ENCODE measurements around the gene RPA3. TPM values are rescaled to one million over a fixed set of nuclear protein-coding genes. Genes with fewer than 3 reads are reported as not detected.

The RPA3 gene
- total and polyA plus RNA-seq, 2 of the 13 experiments (the other 11 are each of a cell fraction or from before 2014, with no cell fraction given): 38.3 to 154 TPM

DNA sequence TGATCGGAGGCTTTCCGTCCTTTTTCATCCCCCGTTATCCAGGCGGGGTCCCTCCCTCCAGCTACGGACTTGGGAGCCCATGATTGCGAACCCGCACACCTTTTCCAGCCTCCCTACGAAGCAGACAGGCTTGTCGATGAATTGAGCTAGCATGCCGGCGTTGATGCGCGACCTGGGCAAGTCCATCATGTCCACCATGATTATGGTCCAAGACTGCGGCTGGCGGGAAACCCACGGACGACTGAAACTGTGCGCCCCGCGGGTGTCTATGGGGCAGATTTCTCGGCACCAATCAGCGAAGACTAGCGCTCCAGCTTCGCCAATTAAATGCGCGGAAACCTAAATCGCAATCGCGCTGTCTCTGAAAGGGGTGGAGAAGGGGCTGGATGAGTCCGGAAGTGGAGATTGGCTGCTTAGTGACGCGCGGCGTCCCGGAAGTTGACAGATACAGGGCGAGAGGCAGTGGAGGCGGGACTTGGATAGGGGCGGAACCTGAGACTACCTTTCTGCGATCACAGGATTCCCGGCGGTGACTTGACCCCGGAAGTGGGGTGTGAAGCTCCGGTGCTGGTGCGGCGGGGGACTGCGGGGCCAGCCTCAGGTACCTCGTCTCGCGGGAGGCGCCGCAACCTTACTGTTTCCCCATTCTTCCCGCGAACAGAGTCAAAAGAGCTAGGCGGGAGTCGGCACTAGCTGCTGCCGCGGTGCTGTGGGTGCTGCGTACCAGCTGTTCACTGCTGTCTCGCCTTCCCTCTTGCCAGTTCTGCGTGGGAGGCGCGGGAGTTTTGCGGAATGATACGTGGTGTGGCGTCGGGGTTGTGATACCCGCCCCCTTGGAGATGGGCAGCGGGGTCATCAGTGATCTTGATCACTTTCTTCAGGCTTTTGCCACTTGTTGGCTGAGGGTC is 77.9 kb downstream of the RPA3 start, which contains the start of gene UMAD1 (continued):
- TF ChIP-seq PHF20 (CRISPR knock-in tag; IDR thresholded peaks at IDR 0.05) (peak; percentile 90), SAP130 (CRISPR knock-in tag; IDR thresholded peaks at IDR 0.05; ENCODE audit: low read depth) (peak; percentile 97), ZNF83 (CRISPR knock-in tag; IDR thresholded peaks at IDR 0.05; ENCODE audit: borderline replicate concordance) (peak; percentile 74; the same call in 1 of the 2 replicates), GPN1 (CRISPR knock-in tag; IDR thresholded peaks at IDR 0.05; ENCODE audit: borderline replicate concordance) (no peak), PATZ1 (CRISPR knock-in tag; IDR thresholded peaks at IDR 0.05) (peak; percentile 81), ZKSCAN5 (CRISPR knock-in tag; IDR thresholded peaks at IDR 0.05) (no peak), NFYC (CRISPR knock-in tag; IDR thresholded peaks at IDR 0.05) (peak; percentile 90), MXD4 (CRISPR knock-in tag; IDR thresholded peaks at IDR 0.05) (peak; percentile 52; the same call in 1 of the 2 replicates), KLF13 (CRISPR knock-in tag; IDR thresholded peaks at IDR 0.05) (no peak), ZFYVE20 (CRISPR knock-in tag; IDR thresholded peaks at IDR 0.05; ENCODE audit: borderline replicate concordance, low read depth) (no peak), ZNF260 (CRISPR knock-in tag; IDR thresholded peaks at IDR 0.05; ENCODE audit: borderline replicate concordance, low read depth) (no peak), USF2 (IDR thresholded peaks at IDR 0.05; ENCODE audit: low read depth, low read length) (no peak), USF2 (CRISPR knock-in tag; IDR thresholded peaks at IDR 0.05; ENCODE audit: borderline replicate concordance) (no peak; the same call in 1 of the 2 replicates), MIXL1 (CRISPR knock-in tag; IDR thresholded peaks at IDR 0.05) (peak; percentile 27; the same call in 1 of the 2 replicates), CCAR2 (optimal IDR thresholded peaks at IDR 0.05; ENCODE audit: low read depth, low read length) (no peak), HNRNPL (IDR thresholded peaks at IDR 0.05; ENCODE audit: low read depth, low read length) (0 out of 2 replicates have a peak, but pooled peaks have one; percentile 52), RBM39 (IDR thresholded peaks at IDR 0.05; ENCODE audit: low read depth, low read length, poor library complexity, severe bottlenecking) (no peak), ZNF180 (CRISPR knock-in tag; IDR thresholded peaks at IDR 0.05; ENCODE audit: borderline replicate concordance, low read depth) (no peak), E2F1 (CRISPR knock-in tag; IDR thresholded peaks at IDR 0.05) (peak; percentile 98), PRDM4 (CRISPR knock-in tag; IDR thresholded peaks at IDR 0.05; ENCODE audit: borderline replicate concordance) (no peak), ZNF772 (CRISPR knock-in tag; IDR thresholded peaks at IDR 0.05) (peak; percentile 87), ZNF549 (CRISPR knock-in tag; IDR thresholded peaks at IDR 0.05) (no peak)

All from HepG2 (cell line).